HT1080 (cell line): Measurements from ENCODE around the gene RPS6KA2. TPM values are rescaled to one million over a fixed set of nuclear protein-coding genes. Genes with fewer than 3 reads are reported as not detected.

Experiments
- DNase-seq: peaks from one replicate; pipeline ENCODE4 v3.0.0-alpha.2; 2015; ENCODE audit warnings: low read depth
- total RNA-seq: library from RNA; depleted of rRNA; stranded (reverse); fragments of >200 nt; shearing (Covaris generic); gene quantifications from 2 replicates; pipeline ENCODE4 v1.2.3, GENCODE V29; 2014

The RPS6KA2 gene
- total RNA-seq, 1 experiment from 2014 or later = 3.2 TPM

- DNase-seq = no peak
These were observed 153.0 kb downstream of the RPS6KA2 start for GRCh38 chr6:166473886-166474571.

- DNase-seq = no peak
These were observed 154.4 kb downstream of the RPS6KA2 start for GRCh38 chr6:166472636-166473035.

- no peak for DNase-seq
These were observed 155.2 kb downstream of the RPS6KA2 start for GRCh38 chr6:166471797-166472260.

GRCh38 chr6:166470863-166471410, 156.1 kb downstream of the RPS6KA2 start:
- DNase-seq = no peak

- no peak for DNase-seq
These were observed 156.8 kb downstream of the RPS6KA2 start for GRCh38 chr6:166470029-166470862.

GRCh38 chr6:166469426-166469961, 157.6 kb downstream of the RPS6KA2 start:
- no peak for DNase-seq

- DNase-seq = no peak
These were observed 159.5 kb downstream of the RPS6KA2 start for GRCh38 chr6:166467436-166468000.

GRCh38 chr6:166466178-166467122, 160.6 kb downstream of the RPS6KA2 start:
- peak; percentile 82 for DNase-seq

GRCh38 chr6:166465671-166466087, 161.4 kb downstream of the RPS6KA2 start:
- no peak for DNase-seq

- no peak for DNase-seq
These were observed 162.1 kb downstream of the RPS6KA2 start for GRCh38 chr6:166465003-166465399.

- no peak for DNase-seq
These were observed 162.7 kb downstream of the RPS6KA2 start for GRCh38 chr6:166464068-166465002.

GRCh38 chr6:166463359-166464067, 163.5 kb downstream of the RPS6KA2 start:
- DNase-seq = no peak

GRCh38 chr6:166462461-166463135, 164.5 kb downstream of the RPS6KA2 start:
- DNase-seq = no peak

- DNase-seq = no peak
These were observed 165.1 kb downstream of the RPS6KA2 start for GRCh38 chr6:166461821-166462460.

- no peak for DNase-seq
These were observed 166.3 kb downstream of the RPS6KA2 start for GRCh38 chr6:166460473-166461437.

- no peak for DNase-seq
These were observed 167.1 kb downstream of the RPS6KA2 start for GRCh38 chr6:166459906-166460305.
